Esophagus squamous epithelium (tissue), 5 donors: ENCODE measurements around the gene LYRM1. TPM values are rescaled to one million over a fixed set of nuclear protein-coding genes. Genes with fewer than 3 reads are reported as not detected.

Source experiments
- DNase-seq: peaks from one replicate; lab custom pipeline; 2025; lab: John Stamatoyannopoulos, UW
- H3K27ac ChIP-seq, 4 donors: fragments of 200-600 bp; sonication (generic); one replicate each; pipeline ENCODE4 v1.5.1; 2016 to 2019; ENCODE audit warnings: mild to moderate bottlenecking in 1 of 4
- H3K27me3 ChIP-seq, 4 donors: fragments of 200-600 bp; sonication (generic); 1 replicate in 3 of 4; 2 replicates in 1 of 4; pipeline versions ENCODE4 v1.5.1 to v1.6.0; 2017 to 2021; ENCODE audit warnings: antibody characterized with exemption in 1 of 4
- H3K36me3 ChIP-seq, 3 donors: fragments of 200-600 bp; sonication (generic); one replicate each; pipeline ENCODE4 v1.5.1; 2016 to 2019
- H3K4me1 ChIP-seq, 3 donors: fragments of 200-600 bp; sonication (generic); one replicate each; pipeline ENCODE4 v1.5.1; 2017 to 2019
- H3K4me3 ChIP-seq, 4 donors: fragments of 200-600 bp; sonication (generic); 1 replicate in 3 of 4; 2 replicates in 1 of 4; pipeline ENCODE4 v1.5.1; 2016 to 2019; ENCODE audit warnings: mild to moderate bottlenecking in 2 of 4, moderate library complexity in 1 of 4
- H3K9me3 ChIP-seq, 3 donors: fragments of 200-600 bp; sonication (generic); one replicate each; pipeline ENCODE4 v1.5.1; 2016 to 2019
- CTCF ChIP-seq, 6 experiments: fragments of 450-650 bp in 4 of 6; fragments of 200-600 bp in 2 of 6; sonication (generic) in 2 of 6; IDR thresholded peaks; one replicate each; pipeline ENCODE4 v1.5.1; 2016 to 2019; ENCODE audit warnings: antibody characterized with exemption in 6 of 6, mild to moderate bottlenecking in 4 of 6, moderate library complexity in 4 of 6
- POLR2A ChIP-seq, 4 donors: fragments of 450-650 bp; IDR thresholded peaks; one replicate each; pipeline ENCODE4 v1.6.1; 2017; ENCODE audit warnings: antibody characterized with exemption in 4 of 4, mild to moderate bottlenecking in 4 of 4, moderate library complexity in 3 of 4
- WGBS, 2 donors: methylation state at CpG; one replicate each; pipeline ENCODE4 v1.1.5; 2018; 5-methylcytosine and 5-hydroxymethylcytosine counted together
- intact Hi-C: fragments of 100-400 bp; cut with DNase I; formaldehyde crosslinking; loops from one replicate; pipeline ENCODE4 v1.15.0; 2022
- total RNA-seq, 4 donors: library from RNA; depleted of rRNA; stranded (reverse); fragments of >200 nt; gene quantifications; one replicate each; pipeline ENCODE4 v1.1.0, GENCODE V29; 2016
- donor health status: DM: yes; HTN: yes; CAD: no.

LYRM1 gene
- total RNA-seq, 4 donors from 2014 or later: 21.9 to 37.9 (median 34.3) TPM

- WGBS, 2 donors: 37 to 52% methylated on average over 5 of the region's 5 CpGs
- no peak overlapping the region for H3K4me3 ChIP-seq
Observed at GRCh38 chr16:20903899-20904506, 3.4 kb downstream of the LYRM1 start.

DNA sequence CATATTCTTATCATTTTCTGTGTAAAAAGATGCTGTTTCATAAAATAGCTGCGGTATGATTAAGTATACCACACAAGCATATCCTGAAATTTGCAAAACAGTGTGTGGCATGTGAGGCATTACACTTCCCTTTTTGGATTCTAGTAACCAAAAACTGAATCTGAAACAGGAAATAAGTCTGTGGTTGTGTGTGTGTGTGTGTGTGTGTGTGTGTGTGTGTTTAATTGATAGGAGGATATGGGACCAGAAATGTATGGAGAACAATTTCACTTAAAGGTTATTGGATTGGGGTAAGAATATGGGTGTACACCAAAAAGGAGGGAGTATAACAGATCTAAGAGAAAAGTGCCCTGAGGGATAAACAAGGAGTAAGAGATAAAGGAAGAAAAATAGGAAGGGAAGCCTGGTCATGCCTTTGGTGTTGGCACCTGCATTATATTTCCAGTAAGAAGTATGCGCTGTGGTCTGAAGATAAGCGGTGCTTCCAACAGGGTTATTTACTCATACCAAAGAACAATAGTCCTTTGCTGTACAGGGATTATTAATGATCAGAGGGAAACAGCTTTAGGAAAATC is 4.0 kb downstream of the LYRM1 start:
- TF ChIP-seq POLR2A (IDR thresholded peaks at IDR 0.05): no peak
- TF ChIP-seq CTCF (IDR thresholded peaks at IDR 0.05): no peak
- no peaks in the 10 kb centered on the region for H3K36me3 ChIP-seq
- no peak for DNase-seq
- intact Hi-C loops: no loop called here
- peak overlapping the region; percentile 52 to 99 (median 96) for H3K27ac ChIP-seq
- peaks cover 26 to 70% (median 53%) of the 10 kb centered on the region in 3 donors for H3K4me1 ChIP-seq
- no peak overlapping the region for H3K4me3 ChIP-seq
- no peaks in the 10 kb centered on the region for H3K27me3 ChIP-seq
- H3K9me3 ChIP-seq: no peaks in the 10 kb centered on the region
- WGBS, 2 donors: 11 to 21% methylated on average over 3 of the region's 3 CpGs

More at GRCh38 chr16:20903899-20904506, 3.4 kb downstream of the LYRM1 start:
- Histone ChIP-seq H3K4me1 (peaks cover 26 to 75% (median 53%) of the 10 kb centered on the region in 3 donors), H3K27me3 (no peaks in the 10 kb centered on the region), H3K9me3 (no peaks in the 10 kb centered on the region), H3K36me3 (no peaks in the 10 kb centered on the region), H3K27ac (peak overlapping the region; percentile 52 to 99 (median 96))
- DNase-seq: no peak
- intact Hi-C loops: no loop called here
- TF ChIP-seq CTCF (IDR thresholded peaks at IDR 0.05): no peak
- TF ChIP-seq POLR2A (IDR thresholded peaks at IDR 0.05): no peak

DNA sequence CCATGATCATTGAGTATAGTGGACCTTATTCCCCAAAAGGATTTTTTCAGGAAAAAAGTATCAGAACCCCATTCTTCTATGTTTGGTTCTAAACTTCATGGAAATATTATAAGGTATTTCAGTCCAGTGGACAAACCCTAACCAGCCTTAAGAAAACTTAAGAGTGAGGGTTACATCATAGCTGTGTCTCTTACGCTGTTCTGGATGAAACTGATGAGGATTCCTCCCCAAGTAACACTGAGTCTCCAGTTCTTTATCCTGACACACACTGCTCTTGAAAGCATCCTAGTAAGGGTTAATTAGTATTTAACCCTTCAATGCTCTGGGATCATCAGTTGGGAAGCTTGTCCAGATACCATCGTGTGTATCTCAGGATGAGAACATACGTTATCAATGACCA is 5.0 kb downstream of the LYRM1 start:
- no peaks in the 10 kb centered on the region for H3K36me3 ChIP-seq
- WGBS, 2 donors: 59 to 61% methylated on average over 3 of the region's 3 CpGs
- TF ChIP-seq CTCF (IDR thresholded peaks at IDR 0.05) (no peak), POLR2A (IDR thresholded peaks at IDR 0.05) (no peak)
- DNase-seq: no peak
- H3K27ac ChIP-seq: peak overlapping the region; percentile 49 to 99 (median 96)
- no peaks in the 10 kb centered on the region for H3K27me3 ChIP-seq
- no peak overlapping the region for H3K4me3 ChIP-seq
- no peaks in the 10 kb centered on the region for H3K9me3 ChIP-seq
- intact Hi-C loops: no loop called here
- peaks cover 26 to 76% (median 53%) of the 10 kb centered on the region in 3 donors for H3K4me1 ChIP-seq

DNA sequence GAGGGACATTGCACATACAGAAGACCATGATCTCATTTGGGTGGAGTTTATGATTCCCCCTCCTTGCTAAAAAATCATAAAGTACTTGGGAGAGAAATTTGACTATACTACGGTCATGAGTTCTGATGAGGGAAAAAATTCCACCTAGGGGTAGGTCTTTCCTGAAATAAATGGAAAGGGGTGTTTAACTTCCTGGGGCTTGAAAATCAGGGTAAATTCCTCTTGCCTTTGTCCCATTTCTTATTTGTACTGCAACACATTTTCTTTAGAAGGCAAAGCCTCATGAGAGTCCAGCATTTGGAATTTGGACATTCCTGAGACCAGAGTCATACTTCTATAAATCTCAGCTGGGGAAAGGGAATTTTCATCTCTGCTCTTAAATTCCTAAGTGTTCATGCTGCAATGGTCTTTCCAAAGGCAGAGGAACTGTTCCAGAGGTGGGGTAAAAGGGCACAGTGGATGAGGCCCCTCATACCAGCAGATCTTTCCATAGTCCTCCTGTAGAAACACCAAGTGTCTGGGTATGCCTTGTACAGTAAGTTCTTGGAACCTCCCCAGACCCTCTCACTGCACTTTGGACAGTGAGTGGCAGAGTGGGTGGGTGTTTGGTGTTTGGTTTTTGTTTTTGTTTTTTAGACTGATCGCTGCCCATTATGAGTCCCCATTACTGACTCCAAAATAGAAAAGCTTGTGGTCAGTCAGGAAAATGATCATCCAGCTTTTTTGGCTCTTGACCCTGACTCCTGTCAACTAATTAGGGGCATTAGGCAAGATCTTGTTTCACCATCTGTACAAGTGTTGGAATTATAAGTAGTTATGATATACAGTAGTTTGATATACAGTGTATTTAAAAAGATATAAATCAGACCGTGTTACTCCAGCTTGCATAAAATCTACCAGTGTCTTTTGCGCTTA is 6.0 kb downstream of the LYRM1 start:
- no peak for TF ChIP-seq POLR2A (IDR thresholded peaks at IDR 0.05)
- no peak for TF ChIP-seq CTCF (IDR thresholded peaks at IDR 0.05)
- H3K4me3 ChIP-seq: peak overlapping the region in 1 of 4 donors; percentile 4
- peak overlapping the region; percentile 49 to 99 (median 96) for H3K27ac ChIP-seq
- no peaks in the 10 kb centered on the region for H3K36me3 ChIP-seq
- intact Hi-C loops: no loop called here
- peaks cover 25 to 80% (median 60%) of the 10 kb centered on the region in 3 donors for H3K4me1 ChIP-seq
- no peak for DNase-seq
- 64 to 76% methylated on average over 4 of the region's 4 CpGs for WGBS, 2 donors
- no peaks in the 10 kb centered on the region for H3K27me3 ChIP-seq
- no peaks in the 10 kb centered on the region for H3K9me3 ChIP-seq
